ENCODE data around the gene BRMS1L. TPM values are rescaled to one million over a fixed set of nuclear protein-coding genes. Genes with fewer than 3 reads are reported as not detected.

The BRMS1L gene, protein sequence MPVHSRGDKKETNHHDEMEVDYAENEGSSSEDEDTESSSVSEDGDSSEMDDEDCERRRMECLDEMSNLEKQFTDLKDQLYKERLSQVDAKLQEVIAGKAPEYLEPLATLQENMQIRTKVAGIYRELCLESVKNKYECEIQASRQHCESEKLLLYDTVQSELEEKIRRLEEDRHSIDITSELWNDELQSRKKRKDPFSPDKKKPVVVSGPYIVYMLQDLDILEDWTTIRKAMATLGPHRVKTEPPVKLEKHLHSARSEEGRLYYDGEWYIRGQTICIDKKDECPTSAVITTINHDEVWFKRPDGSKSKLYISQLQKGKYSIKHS
- total RNA-seq, result 10 to 100 TPM in 1 of 4 donors, 1 to 10 TPM in 3; 5.1 to 12.6 (median 5.4) TPM

DNA sequence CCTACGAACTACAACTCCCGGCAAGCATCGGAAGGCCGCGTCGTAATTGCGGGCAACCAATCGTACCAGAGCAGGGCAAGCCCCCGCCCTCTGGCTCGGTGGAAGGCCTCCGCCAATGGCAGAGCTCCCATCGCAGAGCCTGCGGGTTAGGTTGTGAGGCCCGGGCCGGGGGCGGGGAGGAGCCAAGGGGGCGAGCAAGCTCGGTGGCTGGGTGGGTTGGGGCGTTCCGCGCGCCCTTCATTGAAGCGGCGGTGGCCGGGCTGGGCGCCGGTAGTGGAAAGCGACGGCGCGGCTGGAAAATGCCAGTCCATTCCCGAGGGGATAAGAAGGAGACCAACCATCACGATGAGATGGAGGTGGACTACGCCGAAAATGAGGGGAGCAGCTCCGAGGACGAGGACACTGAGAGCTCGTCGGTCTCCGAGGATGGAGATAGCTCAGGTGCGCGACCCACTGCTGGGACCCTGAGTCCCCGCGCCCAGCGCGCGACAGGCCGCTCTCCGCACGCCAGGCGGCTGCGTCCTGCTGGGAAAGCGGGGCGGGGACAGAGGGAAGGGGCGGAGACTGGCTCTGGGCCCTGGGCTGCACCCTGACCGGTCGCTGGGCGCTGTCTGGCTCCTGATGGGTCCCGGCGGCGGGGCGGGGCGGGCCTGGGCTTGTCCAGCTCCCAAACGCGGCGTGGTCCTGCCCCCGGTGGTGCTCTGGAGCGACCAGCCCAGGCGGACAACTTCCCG is at the start of gene BRMS1L:
Gene BRMS1L, plus strand, starts transcription at position 121 of the 734 bp plus-strand sequence. Its CDS starts 179 bp downstream, at position 300.
- TF ChIP-seq, protein P1, sequence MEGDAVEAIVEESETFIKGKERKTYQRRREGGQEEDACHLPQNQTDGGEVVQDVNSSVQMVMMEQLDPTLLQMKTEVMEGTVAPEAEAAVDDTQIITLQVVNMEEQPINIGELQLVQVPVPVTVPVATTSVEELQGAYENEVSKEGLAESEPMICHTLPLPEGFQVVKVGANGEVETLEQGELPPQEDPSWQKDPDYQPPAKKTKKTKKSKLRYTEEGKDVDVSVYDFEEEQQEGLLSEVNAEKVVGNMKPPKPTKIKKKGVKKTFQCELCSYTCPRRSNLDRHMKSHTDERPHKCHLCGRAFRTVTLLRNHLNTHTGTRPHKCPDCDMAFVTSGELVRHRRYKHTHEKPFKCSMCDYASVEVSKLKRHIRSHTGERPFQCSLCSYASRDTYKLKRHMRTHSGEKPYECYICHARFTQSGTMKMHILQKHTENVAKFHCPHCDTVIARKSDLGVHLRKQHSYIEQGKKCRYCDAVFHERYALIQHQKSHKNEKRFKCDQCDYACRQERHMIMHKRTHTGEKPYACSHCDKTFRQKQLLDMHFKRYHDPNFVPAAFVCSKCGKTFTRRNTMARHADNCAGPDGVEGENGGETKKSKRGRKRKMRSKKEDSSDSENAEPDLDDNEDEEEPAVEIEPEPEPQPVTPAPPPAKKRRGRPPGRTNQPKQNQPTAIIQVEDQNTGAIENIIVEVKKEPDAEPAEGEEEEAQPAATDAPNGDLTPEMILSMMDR (IDR thresholded peaks at IDR 0.05; ENCODE audit: low read depth), result no peak

DNA sequence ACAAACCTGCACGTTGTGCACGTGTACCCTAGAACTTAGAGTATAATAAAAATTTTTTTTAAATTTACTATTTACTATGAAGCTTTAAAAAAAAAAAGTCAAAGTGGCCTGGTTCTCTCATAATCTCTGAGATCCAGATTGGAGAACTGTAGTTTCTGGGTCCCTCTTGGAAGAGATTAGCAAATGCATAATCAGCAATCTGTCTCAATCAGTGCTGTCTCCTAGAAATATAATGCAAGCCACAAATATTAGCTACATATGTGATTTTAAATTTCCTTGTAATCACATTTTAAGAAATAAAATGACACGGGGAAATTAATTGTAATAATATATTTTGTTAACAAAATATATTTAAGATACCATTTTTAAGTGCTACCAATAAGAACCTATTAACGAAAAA is 49.3 kb upstream of the BRMS1L start:
- TF ChIP-seq, protein P1 (IDR thresholded peaks at IDR 0.05; ENCODE audit: low read depth), result no peak

DNA sequence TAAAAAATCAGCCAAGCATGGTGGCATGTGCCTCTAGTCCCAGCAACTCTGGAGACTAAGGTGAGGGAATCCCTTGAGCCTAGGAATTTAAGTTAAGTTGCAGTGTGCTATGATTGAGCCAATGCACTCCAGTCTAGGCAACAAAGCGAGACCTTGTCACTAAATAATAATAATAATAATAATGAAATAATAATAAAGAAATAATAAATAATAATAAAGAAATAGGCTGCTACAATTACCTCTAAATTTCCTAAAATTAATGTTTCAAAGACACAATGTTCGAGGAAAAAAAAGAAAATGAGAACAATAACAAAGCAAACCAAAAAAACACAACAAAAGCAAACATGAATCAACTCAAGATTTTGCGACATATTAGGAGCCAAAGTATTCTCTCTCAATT is 46.8 kb upstream of the BRMS1L start:
- TF ChIP-seq, protein P1 (IDR thresholded peaks at IDR 0.05; ENCODE audit: low read depth), result no peak

DNA sequence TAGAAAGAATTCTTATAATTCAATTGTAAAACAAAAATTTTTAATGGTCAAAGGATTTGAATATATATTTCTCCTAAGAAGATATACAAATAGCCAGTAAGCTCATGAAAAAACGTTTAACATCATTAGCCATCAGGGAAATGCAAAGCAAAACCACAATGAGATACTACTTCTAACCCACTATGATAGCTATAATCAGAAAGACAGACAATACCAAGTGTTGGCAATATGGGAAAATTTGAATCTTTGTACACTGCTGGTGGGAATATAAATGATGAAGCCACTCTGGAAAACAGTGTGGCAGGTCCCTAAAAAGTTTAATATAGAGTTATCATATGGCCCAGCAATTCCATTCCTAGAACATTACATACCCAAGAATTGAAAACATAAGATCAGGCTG is 42.4 kb upstream of the BRMS1L start:
- TF ChIP-seq, protein P1 (IDR thresholded peaks at IDR 0.05; ENCODE audit: low read depth), result no peak

DNA sequence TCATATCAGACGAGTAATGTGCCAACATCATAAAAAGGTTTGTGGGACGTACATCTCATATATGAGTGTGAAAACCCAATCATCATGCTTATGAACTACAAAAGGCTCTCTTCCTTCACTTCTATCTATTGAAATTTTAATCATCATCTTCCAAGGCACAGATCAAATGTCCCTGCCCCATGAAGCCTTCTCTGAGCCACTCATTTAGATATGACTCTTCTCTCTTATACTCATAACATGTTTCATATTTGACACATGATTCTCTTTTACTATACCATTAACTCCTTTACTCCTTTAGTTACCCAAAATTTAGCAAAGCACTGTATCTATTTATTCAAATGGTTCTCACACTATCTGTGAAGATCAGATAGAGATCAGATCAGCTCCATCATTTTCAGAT is 39.3 kb upstream of the BRMS1L start:
- TF ChIP-seq, protein P1 (IDR thresholded peaks at IDR 0.05; ENCODE audit: low read depth), result no peak

DNA sequence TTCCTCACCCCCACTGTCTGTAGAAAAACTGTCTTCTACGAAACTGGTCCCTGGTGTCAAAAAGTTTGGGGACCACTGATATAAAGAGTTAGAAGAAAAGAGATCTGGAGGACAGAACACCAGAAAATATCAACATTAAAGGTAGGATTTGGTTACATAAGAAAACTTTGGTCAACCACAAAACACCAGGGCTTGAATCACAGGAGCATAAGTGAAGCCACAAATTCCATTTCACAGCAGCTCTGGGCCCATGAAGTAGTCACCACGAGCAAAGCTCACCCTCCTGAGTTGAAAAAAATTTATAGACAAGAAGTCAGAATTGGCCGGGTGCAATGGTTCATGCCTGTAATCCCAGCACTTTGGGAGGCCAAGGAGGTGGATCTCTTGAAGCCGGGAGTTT is 36.5 kb upstream of the BRMS1L start:
- TF ChIP-seq, protein P1 (IDR thresholded peaks at IDR 0.05; ENCODE audit: low read depth), result no peak

DNA sequence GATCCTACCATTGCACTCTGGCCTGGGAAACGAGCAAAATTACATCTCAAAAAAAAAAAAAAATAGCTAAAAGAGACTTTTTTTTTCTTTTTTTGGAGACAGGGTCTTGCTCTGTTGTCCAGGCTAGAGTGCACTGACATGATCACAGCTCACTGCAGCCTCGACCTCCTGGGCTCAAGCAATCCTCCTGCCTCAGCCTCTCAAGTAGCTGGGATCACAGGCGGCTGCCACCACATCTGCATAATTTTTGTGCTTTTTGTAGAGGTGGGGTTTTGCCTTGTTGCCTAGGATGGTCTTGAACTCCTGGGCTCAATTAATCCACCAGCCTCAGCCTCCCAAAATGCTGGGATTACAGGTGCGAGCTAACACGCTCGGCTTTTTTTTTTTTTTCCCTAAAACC is 28.3 kb upstream of the BRMS1L start:
- TF ChIP-seq, protein P1 (IDR thresholded peaks at IDR 0.05; ENCODE audit: low read depth), result no peak

All from subcutaneous adipose tissue (tissue), 4 donors.